Measurements from ENCODE around the gene MAP3K21. TPM values are rescaled to one million over a fixed set of nuclear protein-coding genes. Genes with fewer than 3 reads are reported as not detected.

MAP3K21 gene
- total RNA-seq, 1 experiment from 2014 or later = 18.3 TPM

DNA sequence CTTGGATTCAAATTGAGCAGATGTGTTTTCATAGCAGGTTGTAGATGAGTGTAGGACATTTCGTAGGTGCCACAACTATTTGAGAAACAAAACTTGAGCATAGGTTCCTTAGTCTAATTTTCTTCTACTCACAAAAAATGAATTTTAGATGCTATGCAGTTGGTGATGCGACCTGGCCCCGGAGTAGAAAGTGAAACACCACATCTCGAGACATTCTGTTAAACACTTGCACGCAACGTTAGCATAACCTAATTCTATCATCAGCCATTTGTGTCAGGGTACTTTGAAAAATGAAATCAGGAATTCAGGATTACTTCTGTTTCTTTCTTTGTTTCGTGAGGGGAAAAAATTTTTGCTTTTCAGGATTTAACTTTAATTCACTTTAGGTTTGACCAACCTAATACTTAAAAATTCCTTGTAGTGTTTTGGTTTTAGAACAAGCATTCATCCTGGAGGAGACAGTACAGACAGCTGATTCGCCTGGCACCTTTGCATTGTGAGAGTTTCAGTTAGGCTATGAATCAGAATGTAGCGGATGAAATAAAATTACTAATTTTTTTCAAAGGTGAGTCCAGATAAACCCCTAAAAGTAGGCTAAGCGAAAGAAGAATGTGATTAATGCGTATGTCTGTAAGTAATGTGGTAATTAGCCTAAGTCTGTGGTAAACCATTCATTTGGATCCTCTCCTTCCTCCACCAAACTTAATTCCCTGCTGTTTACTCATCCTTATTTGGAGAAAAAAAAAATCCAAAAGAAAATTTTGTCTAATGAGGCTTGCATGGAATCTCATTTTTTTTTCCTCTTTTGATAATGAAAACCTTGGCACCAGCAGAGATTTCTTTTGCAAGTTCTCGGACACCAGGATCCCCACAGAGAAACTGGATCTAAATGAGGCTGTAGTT is 44.9 kb downstream of the MAP3K21 start:
- Histone ChIP-seq H3K79me2 (ENCODE audit: low read depth) (peaks cover 5% of the 10 kb centered on the region; the same call in 1 of the 2 replicates), H3F3A (ENCODE audit: insufficient read depth, low read depth) (peaks cover 8% of the 10 kb centered on the region; the same call in 1 of the 2 replicates), H2AFZ (no peak overlapping the region), H4K20me1 (ENCODE audit: insufficient read depth) (no peaks in the 10 kb centered on the region), H3K9me2 (ENCODE audit: insufficient read depth) (no peaks in the 10 kb centered on the region), H3K4me2 (no peak overlapping the region), H3K27me3 (ENCODE audit: insufficient read depth, low read depth) (no peaks in the 10 kb centered on the region), H3K9me3 (ENCODE audit: insufficient read depth, low read depth) (no peaks in the 10 kb centered on the region), H3K36me3 (ENCODE audit: low read depth) (0 out of 2 replicates have a peak, but pooled peaks cover 5% of the 10 kb centered on the region), H3K4me1 (replicated peaks; ENCODE audit: insufficient read depth) (peaks cover 14% of the 10 kb centered on the region), H3K27ac (no peak overlapping the region), H3K4me3 (no peak overlapping the region)
- TF ChIP-seq, protein P1, sequence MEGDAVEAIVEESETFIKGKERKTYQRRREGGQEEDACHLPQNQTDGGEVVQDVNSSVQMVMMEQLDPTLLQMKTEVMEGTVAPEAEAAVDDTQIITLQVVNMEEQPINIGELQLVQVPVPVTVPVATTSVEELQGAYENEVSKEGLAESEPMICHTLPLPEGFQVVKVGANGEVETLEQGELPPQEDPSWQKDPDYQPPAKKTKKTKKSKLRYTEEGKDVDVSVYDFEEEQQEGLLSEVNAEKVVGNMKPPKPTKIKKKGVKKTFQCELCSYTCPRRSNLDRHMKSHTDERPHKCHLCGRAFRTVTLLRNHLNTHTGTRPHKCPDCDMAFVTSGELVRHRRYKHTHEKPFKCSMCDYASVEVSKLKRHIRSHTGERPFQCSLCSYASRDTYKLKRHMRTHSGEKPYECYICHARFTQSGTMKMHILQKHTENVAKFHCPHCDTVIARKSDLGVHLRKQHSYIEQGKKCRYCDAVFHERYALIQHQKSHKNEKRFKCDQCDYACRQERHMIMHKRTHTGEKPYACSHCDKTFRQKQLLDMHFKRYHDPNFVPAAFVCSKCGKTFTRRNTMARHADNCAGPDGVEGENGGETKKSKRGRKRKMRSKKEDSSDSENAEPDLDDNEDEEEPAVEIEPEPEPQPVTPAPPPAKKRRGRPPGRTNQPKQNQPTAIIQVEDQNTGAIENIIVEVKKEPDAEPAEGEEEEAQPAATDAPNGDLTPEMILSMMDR (conservative IDR thresholded peaks at IDR 0.05) = no peak
- TF ChIP-seq EZH2 (IDR thresholded peaks at IDR 0.05; ENCODE audit: low read depth) = no peak
- POLR2A ChIA-PET (ENCODE audit: unreplicated experiment) = interaction anchor here (0.6 kb wide), 2 partner anchors 12 to 84 kb away, joined by 4 to 29 read pairs; no protein-coding TSS in a partner anchor
- intact Hi-C loops (cut with micrococcal nuclease; ENCODE audit: unreplicated experiment) = no loop called here
- DNase-seq = no peak
- BruUV-seq (replicated peaks) = no TSS peak
- CTCF ChIA-PET = no interaction called here

DNA sequence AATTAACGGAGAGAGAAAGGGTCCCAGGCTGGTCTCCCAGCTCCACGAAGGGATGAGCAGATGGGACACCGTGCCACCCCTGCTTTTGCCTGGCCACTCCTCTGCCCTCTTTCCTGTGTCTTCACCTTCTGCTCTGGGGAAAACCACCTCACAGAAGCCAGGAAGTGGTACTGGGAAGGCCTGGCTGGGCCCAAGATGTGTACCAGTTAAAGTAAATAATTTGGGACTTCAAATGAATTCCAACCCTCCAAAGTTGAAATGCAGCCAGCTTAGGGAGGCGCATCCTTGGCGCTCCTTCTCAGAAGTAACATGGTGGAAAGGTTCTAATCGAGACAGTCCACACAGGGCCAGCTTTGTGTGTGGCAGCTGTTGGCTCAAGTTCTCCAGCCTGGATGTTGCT is 45.7 kb downstream of the MAP3K21 start:
- Histone ChIP-seq H3K4me1 (replicated peaks; ENCODE audit: insufficient read depth) (peaks cover 7% of the 10 kb centered on the region), H3K9me3 (ENCODE audit: insufficient read depth, low read depth) (no peaks in the 10 kb centered on the region), H3F3A (ENCODE audit: insufficient read depth, low read depth) (no peaks in the 10 kb centered on the region), H2AFZ (no peak overlapping the region), H3K36me3 (ENCODE audit: low read depth) (0 out of 2 replicates have a peak, but pooled peaks cover 5% of the 10 kb centered on the region), H3K79me2 (ENCODE audit: low read depth) (peaks cover under 1% of the 10 kb centered on the region; the same call in 1 of the 2 replicates), H3K4me3 (no peak overlapping the region), H3K9me2 (ENCODE audit: insufficient read depth) (no peaks in the 10 kb centered on the region), H3K27ac (no peak overlapping the region), H4K20me1 (ENCODE audit: insufficient read depth) (no peaks in the 10 kb centered on the region), H3K4me2 (no peak overlapping the region), H3K27me3 (ENCODE audit: insufficient read depth, low read depth) (no peaks in the 10 kb centered on the region)
- ChIA-PET CTCF (no interaction called here), POLR2A (ENCODE audit: unreplicated experiment) (interaction anchor here (0.6 kb wide), 1 partner anchor 12 kb away, joined by 4 read pairs; no protein-coding TSS in a partner anchor)
- intact Hi-C loops (cut with micrococcal nuclease; ENCODE audit: unreplicated experiment) = no loop called here
- DNase-seq = no peak
- TF ChIP-seq, protein P1 (conservative IDR thresholded peaks at IDR 0.05) = no peak
- no peak for TF ChIP-seq EZH2 (IDR thresholded peaks at IDR 0.05; ENCODE audit: low read depth)
- BruUV-seq (replicated peaks) = no TSS peak

DNA sequence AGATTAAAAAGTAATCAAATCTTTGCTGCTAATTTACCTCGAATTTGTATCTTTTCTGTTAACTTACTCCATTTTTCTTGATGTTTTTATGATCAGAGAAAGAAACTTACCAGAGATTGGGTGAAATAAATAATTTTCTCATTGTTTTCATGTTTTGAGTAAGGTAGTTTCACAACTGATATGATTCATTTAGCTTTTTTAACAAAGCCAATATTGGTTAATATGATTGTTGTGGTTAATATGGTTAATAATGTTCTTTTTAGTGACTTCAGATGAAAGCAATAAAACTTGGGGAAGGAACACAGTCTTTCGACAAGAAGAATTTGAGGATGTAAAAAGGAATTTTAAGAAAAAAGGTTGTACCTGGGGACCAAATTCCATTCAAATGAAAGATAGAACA is 48.1 kb downstream of the MAP3K21 start:
- H3K36me3 ChIP-seq (ENCODE audit: low read depth) = 0 out of 2 replicates have a peak, but pooled peaks cover 5% of the 10 kb centered on the region
- H3K9me3 ChIP-seq (ENCODE audit: insufficient read depth, low read depth) = no peaks in the 10 kb centered on the region
- ChIA-PET POLR2A (ENCODE audit: unreplicated experiment) (no interaction called here), CTCF (no interaction called here)
- no peak for TF ChIP-seq EZH2 (IDR thresholded peaks at IDR 0.05; ENCODE audit: low read depth)
- TF ChIP-seq, protein P1 (conservative IDR thresholded peaks at IDR 0.05) = no peak
- H3K79me2 ChIP-seq (ENCODE audit: low read depth) = no peaks in the 10 kb centered on the region
- H3K4me3 ChIP-seq = no peak overlapping the region
- H3K27me3 ChIP-seq (ENCODE audit: insufficient read depth, low read depth) = no peaks in the 10 kb centered on the region
- intact Hi-C loops (cut with micrococcal nuclease; ENCODE audit: unreplicated experiment) = no loop called here
- no peak overlapping the region for H3K27ac ChIP-seq
- BruUV-seq (replicated peaks) = no TSS peak
- H3K4me2 ChIP-seq = no peak overlapping the region
- DNase-seq = no peak
- no peaks in the 10 kb centered on the region for H3K4me1 ChIP-seq (replicated peaks; ENCODE audit: insufficient read depth)
- no peaks in the 10 kb centered on the region for H4K20me1 ChIP-seq (ENCODE audit: insufficient read depth)
- H2AFZ ChIP-seq = no peak overlapping the region
- no peaks in the 10 kb centered on the region for H3K9me2 ChIP-seq (ENCODE audit: insufficient read depth)
- no peaks in the 10 kb centered on the region for H3F3A ChIP-seq (ENCODE audit: insufficient read depth, low read depth)

All from PC-9 (cell line).